Colonic mucosa (tissue), 4 donors: ENCODE data around the gene GTPBP3. TPM values are rescaled to one million over a fixed set of nuclear protein-coding genes. Genes with fewer than 3 reads are reported as not detected.
A peak's percentile ranks its signal among the peaks of the same experiment; 100 is the strongest.

Experiments used
- DNase-seq: peaks from one replicate; pipeline ENCODE4 v3.0.0-alpha.2; 2020
- H3K27ac ChIP-seq: fragments of 200-600 bp; one replicate; pipeline ENCODE4 v1.8.0; 2021
- H3K27me3 ChIP-seq: fragments of 200-600 bp; one replicate; pipeline ENCODE4 v1.8.0; 2021
- H3K36me3 ChIP-seq: fragments of 200-600 bp; one replicate; pipeline ENCODE4 v1.8.0; 2021
- H3K4me1 ChIP-seq: fragments of 200-600 bp; one replicate; pipeline ENCODE4 v1.8.0; 2021; ENCODE audit warnings: mild to moderate bottlenecking
- H3K4me3 ChIP-seq: fragments of 200-600 bp; one replicate; pipeline ENCODE4 v1.8.0; 2021
- H3K9ac ChIP-seq, 2 donors: one replicate each; pipeline ENCODE4 v1.7.0; 2013; ENCODE audit warnings: control low read depth in 2 of 2, low read depth in 2 of 2, low read length in 2 of 2
- H3K9me3 ChIP-seq: fragments of 200-600 bp; one replicate; pipeline ENCODE4 v1.8.0; 2021
- intact Hi-C: fragments of 100-400 bp; cut with DNase I; formaldehyde crosslinking; loops from one replicate; pipeline ENCODE4 v1.14.1; 2022
- total RNA-seq, 2 donors: library from RNA; stranded (reverse); fragmentation: NEBNext Ultra II Directional in 1 of 2; extraction: Animal tissue kit (Norgen Biotek cat#: 25700) in 1 of 2; gene quantifications; one replicate each; pipeline ENCODE4 v1.2.1, GENCODE V29; 2021
- TF ChIP-seq, protein P1 (sequence below): fragments of 200-600 bp; IDR thresholded peaks from one replicate; pipeline ENCODE4 v1.8.0; 2022; ENCODE audit warnings: antibody characterized with exemption, mild to moderate bottlenecking
- donor health status: healthy.
- donor health status: DM: no; HTN: no; CAD: no.
- donor health status: DM: no; HTN: no; CAD: no.

GTPBP3 gene
- total RNA-seq, 2 donors from 2014 or later = 15.4 to 26.9 TPM

DNA sequence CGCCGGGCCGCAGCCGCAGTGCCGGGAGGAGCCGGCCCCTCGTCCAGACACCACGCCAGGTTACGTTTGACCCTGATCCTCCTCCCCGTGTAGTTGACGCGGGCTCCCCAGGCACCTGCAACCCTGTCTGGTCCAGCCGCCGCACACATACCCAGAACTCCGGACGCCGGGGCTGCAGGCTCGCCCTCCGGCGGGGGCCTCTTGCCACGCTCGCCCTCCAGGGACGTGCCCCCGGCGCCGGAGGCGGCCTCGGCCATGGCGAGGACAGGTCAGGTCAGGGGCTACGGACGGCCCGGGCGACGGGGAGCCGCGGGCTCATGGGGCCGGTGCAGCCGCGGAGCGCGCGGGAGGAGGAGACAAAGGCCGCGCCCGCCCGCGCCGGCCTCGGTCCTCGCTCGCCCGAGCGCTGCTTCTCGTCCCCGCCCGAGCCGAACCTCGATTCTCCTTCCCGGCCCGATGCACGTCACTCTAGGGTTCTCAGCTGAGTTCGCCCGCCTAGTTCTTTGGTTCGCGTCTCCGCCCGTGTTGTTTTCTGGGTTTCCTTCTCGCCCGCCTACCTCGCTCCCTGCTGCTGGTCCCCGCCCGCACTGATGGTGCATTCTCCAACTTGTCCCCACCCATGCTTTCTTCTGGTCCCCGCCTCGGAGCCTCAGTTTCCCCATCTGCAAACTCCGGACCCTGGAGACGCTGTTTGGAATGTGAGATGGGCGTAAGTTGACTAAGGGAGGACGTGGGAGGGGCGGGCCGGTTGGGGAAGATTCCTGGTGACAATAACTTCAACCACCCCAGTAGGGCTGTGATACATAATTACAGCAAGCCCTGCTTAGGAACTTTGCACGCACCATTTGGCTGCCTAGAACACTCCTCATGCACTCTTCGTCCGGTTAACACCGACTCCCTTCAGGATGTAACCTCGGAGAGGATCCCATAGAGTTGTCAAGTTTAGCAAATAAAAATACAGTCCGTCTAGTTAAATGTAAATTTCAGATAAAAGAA is 2.6 kb upstream of the GTPBP3 start, which contains the start of gene ANO8:
ANO8 (minus strand) TSS at position 442 of the 996 bp plus-strand sequence; CDS start at position 257, 185 bp downstream.
- peak within 1 kb of the TSS; percentile 74 for H3K27ac ChIP-seq
- H3K4me3 ChIP-seq = peak within 1 kb of the TSS; percentile 82
- H3K9me3 ChIP-seq = no peaks in the 10 kb centered on the region
- no peaks in the 10 kb centered on the region for H3K36me3 ChIP-seq
- H3K27me3 ChIP-seq = peaks cover 1% of the 10 kb centered on the region
- TF ChIP-seq, protein P1, sequence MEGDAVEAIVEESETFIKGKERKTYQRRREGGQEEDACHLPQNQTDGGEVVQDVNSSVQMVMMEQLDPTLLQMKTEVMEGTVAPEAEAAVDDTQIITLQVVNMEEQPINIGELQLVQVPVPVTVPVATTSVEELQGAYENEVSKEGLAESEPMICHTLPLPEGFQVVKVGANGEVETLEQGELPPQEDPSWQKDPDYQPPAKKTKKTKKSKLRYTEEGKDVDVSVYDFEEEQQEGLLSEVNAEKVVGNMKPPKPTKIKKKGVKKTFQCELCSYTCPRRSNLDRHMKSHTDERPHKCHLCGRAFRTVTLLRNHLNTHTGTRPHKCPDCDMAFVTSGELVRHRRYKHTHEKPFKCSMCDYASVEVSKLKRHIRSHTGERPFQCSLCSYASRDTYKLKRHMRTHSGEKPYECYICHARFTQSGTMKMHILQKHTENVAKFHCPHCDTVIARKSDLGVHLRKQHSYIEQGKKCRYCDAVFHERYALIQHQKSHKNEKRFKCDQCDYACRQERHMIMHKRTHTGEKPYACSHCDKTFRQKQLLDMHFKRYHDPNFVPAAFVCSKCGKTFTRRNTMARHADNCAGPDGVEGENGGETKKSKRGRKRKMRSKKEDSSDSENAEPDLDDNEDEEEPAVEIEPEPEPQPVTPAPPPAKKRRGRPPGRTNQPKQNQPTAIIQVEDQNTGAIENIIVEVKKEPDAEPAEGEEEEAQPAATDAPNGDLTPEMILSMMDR = no peak
- peak; percentile 99 for DNase-seq
- peak within 1 kb of the TSS; percentile 63 to 80 for H3K9ac ChIP-seq
- H3K4me1 ChIP-seq = peaks cover 18% of the 10 kb centered on the region
- intact Hi-C loops = loop anchor here (2.0 kb wide), 1 partner anchor 30 kb away; the partner anchor contains the start of gene MRPL34

DNA sequence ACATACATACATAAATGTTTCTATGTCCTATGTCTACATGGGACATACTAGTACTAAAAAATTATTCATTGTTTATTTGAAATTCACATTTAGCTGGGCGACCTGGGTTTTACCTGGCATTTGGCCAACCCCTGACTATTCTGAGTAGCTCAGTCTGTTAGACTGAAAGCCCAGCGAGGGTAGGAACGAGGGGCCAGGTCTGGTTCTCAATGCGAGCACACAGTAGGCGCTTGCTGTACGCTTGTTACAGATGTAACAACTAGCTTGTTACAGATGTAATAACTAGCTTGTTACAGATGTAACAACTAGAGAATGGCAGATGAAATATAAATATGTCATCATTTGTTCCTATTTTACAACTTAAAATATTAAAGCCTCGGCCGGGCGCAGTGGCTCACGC is 1.8 kb upstream of the GTPBP3 start:
- TF ChIP-seq, protein P1 = no peak
- H3K27me3 ChIP-seq = no peaks in the 10 kb centered on the region
- intact Hi-C loops = loop anchor here (2.0 kb wide), 1 partner anchor 31 kb away; the partner anchor contains the start of gene MRPL34
- H3K9me3 ChIP-seq = no peaks in the 10 kb centered on the region
- no peak overlapping the region for H3K4me3 ChIP-seq
- H3K4me1 ChIP-seq = peaks cover 18% of the 10 kb centered on the region
- no peak overlapping the region for H3K27ac ChIP-seq
- H3K36me3 ChIP-seq = no peaks in the 10 kb centered on the region
- DNase-seq = no peak
- no peak overlapping the region for H3K9ac ChIP-seq

DNA sequence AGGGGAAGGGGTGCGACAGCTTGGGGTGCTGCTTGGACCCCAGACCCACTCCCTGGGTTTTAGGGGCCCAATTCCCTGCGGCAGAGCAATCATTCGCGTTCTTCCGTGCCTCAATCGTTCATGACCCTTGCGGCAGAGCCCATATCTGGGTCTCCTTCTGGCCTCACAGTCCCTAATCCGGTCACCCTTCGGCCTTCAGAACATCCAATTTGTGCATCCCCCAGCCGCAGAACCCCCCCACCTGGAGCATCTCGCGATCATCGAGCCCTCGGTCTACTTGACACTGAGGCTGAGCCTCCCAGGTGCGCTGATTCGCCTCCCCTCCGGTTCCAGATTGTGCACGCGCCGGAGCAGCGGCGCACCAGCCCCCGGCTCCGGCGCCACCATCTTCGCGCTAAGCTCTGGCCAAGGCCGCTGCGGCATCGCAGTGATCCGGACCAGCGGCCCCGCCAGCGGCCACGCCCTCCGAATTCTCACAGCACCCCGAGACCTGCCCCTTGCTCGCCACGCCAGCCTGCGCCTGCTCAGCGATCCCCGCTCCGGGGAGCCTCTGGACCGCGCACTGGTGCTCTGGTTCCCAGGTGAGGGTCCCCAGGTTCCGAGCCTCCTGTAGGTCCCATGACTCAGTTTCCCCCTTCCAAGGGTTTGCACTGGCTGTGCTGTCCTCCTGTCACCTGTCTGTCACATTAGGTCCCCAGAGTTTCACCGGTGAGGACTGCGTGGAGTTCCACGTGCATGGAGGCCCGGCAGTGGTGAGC is 501 bp downstream of the GTPBP3 start:
- Histone ChIP-seq H3K27ac (peak overlapping the region; percentile 83), H3K9me3 (no peaks in the 10 kb centered on the region), H3K36me3 (no peaks in the 10 kb centered on the region), H3K27me3 (no peaks in the 10 kb centered on the region), H3K9ac (peak overlapping the region; percentile 90 to 97), H3K4me1 (peaks cover 18% of the 10 kb centered on the region), H3K4me3 (peak overlapping the region; percentile 56)
- DNase-seq = peak; percentile 51
- intact Hi-C loops = no loop called here
- TF ChIP-seq, protein P1 = no peak

DNA sequence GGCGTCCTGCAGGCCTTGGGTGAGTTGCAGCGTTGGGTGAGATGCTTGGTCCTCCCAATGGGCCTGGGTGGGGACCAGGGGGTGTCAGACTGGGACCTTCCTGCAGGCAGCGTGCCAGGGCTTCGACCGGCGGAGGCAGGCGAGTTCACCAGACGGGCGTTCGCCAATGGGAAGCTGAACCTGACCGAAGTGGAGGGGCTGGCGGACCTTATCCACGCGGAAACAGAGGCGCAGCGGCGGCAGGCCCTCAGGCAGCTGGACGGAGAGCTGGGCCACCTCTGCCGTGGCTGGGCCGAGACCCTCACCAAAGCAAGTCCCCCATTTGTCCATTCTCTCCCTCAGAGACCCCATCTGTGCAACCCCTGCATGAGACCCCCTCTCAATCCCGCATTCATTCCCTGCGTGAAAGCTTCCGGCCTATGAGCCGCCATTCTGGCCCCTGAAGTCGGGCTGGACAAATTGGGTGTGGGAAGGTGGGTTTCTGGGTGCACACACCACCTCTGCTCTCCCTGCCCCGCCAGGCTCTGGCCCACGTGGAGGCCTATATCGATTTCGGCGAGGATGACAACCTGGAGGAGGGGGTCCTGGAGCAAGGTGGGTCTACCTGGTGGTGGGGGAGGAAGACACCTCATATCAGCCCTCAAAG is 1.2 kb downstream of the GTPBP3 start:
- H3K27me3 ChIP-seq = no peaks in the 10 kb centered on the region
- intact Hi-C loops = no loop called here
- H3K9me3 ChIP-seq = no peaks in the 10 kb centered on the region
- peaks cover 17% of the 10 kb centered on the region for H3K4me1 ChIP-seq
- DNase-seq = peak; percentile 23
- H3K27ac ChIP-seq = no peak overlapping the region
- peak overlapping the region; percentile 56 for H3K4me3 ChIP-seq
- no peaks in the 10 kb centered on the region for H3K36me3 ChIP-seq
- H3K9ac ChIP-seq = peak overlapping the region in 1 of 2 donors; percentile 97
- TF ChIP-seq, protein P1 = no peak
